Endothelial cell of umbilical vein (primary cell): Measurements from ENCODE around the gene SWSAP1.

Experiments used
- CTCF ChIP-seq, 2 donors: IDR thresholded peaks; 1 replicate in 1 of 2; 2 replicates in 1 of 2; pipeline ENCODE4 v1.5.1; 2011; ENCODE audit warnings: low read length in 2 of 2, mild to moderate bottlenecking in 2 of 2, moderate library complexity in 2 of 2, control low read depth in 1 of 2, inconsistent platforms in 1 of 2, low read depth in 1 of 2; ENCODE audit not compliant: insufficient read depth in 1 of 2; ENCODE audit errors: extremely low read depth in 1 of 2
- EZH2 ChIP-seq: IDR thresholded peaks from 2 replicates; pipeline ENCODE4 v1.6.1; 2012; ENCODE audit warnings: borderline replicate concordance, low read depth, mild to moderate bottlenecking, moderate library complexity, low read length, inconsistent platforms; ENCODE audit not compliant: severe bottlenecking
- FOS ChIP-seq: IDR thresholded peaks from 2 replicates; pipeline ENCODE4 v1.6.1; 2011; ENCODE audit warnings: mild to moderate bottlenecking, low read length, moderate library complexity, borderline replicate concordance; ENCODE audit not compliant: insufficient read depth
- JUN ChIP-seq: IDR thresholded peaks from 2 replicates; pipeline ENCODE4 v1.6.1; 2011; ENCODE audit warnings: borderline replicate concordance, low read depth; ENCODE audit not compliant: insufficient read length, insufficient read depth
- MAX ChIP-seq: IDR thresholded peaks from 2 replicates; pipeline ENCODE4 v1.6.1; 2011; ENCODE audit not compliant: insufficient read depth, insufficient read length
- MYC ChIP-seq: IDR thresholded peaks from one replicate; pipeline ENCODE4 v1.6.1; 2011; ENCODE audit warnings: mild to moderate bottlenecking, low read depth, low read length
- POLR2A ChIP-seq: IDR thresholded peaks from 2 replicates; pipeline ENCODE4 v1.6.1; 2012; ENCODE audit warnings: low read depth, mild to moderate bottlenecking, control low read depth, low read length
- POLR2AphosphoS5 ChIP-seq: IDR thresholded peaks from 2 replicates; pipeline ENCODE4 v1.6.1; 2012; ENCODE audit warnings: low read depth, mild to moderate bottlenecking, control low read depth, low read length, moderate library complexity; ENCODE audit not compliant: insufficient read depth

- no peak for TF ChIP-seq CTCF (IDR thresholded peaks at IDR 0.05; ENCODE audit: extremely low read depth in 1 of 2, insufficient read depth in 1 of 2, low read depth in 1 of 2, low read length in 2 of 2)
- peak; percentile 79 for TF ChIP-seq POLR2A
- TF ChIP-seq POLR2AphosphoS5 = peak; percentile 27
- TF ChIP-seq MYC = no peak
- no peak for TF ChIP-seq JUN
- TF ChIP-seq EZH2 = no peak
- TF ChIP-seq MAX = peak; percentile 35
- TF ChIP-seq FOS = peak; percentile 73
Observed at GRCh38 chr19:11346104-11346940, 28.1 kb upstream of the SWSAP1 start, which contains the start of the genes CCDC159 and TMEM205.
